ENCODE measurements around the gene PI4KA. TPM values are rescaled to one million over a fixed set of nuclear protein-coding genes. Genes with fewer than 3 reads are reported as not detected.

The PI4KA gene
- total RNA-seq, 2 experiments from 2014 or later, result 46.9 to 95.7 TPM

DNA sequence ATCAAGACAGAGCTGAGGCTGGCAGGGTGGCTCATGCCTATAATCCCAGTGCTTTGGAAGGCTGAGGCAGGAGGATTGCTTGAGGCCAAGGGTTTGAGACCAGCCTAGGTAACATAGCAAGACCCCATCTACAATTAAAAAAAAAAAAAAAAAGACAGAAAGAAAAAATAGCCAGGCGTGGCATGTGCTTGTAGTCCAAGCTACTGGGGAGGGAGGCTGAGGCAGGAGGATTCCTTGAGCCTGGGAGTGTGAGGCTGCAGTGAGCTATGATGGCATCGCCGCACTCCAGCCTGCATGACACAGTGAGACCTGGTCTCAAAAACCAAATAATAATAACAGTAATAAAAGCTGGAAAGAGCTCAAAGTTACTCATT lies 75.3 kb downstream of the PI4KA start:
- Histone ChIP-seq H2AFZ (ENCODE audit: low read length) (no peak overlapping the region), H3K79me2 (ENCODE audit: insufficient read depth, low read depth, low read length) (no peaks in the 10 kb centered on the region), H3K36me3 (ENCODE audit: insufficient read depth, low read length) (peaks cover 14% of the 10 kb centered on the region; the same call in 1 of the 2 replicates), H3K9me3 (ENCODE audit: low read length) (no peaks in the 10 kb centered on the region), H3K9me2 (ENCODE audit: insufficient read depth, low read length) (no peaks in the 10 kb centered on the region), H3K27ac (ENCODE audit: low read depth, low read length, poor library complexity, severe bottlenecking) (no peak overlapping the region), H3K4me3 (ENCODE audit: low read depth, low read length, poor library complexity, severe bottlenecking) (no peak overlapping the region), H3K4me2 (ENCODE audit: low read length) (no peak overlapping the region), H4K20me1 (ENCODE audit: insufficient read depth, low read length) (0 out of 2 replicates have a peak, but pooled peaks cover 3% of the 10 kb centered on the region), H3K4me1 (ENCODE audit: insufficient read depth, low read length, poor library complexity, severe bottlenecking) (peaks cover 7% of the 10 kb centered on the region)
- ChIA-PET POLR2A (interaction anchor here (0.7 kb wide), 1 partner anchor 18 kb away, joined by 3 read pairs; no protein-coding TSS in a partner anchor), CTCF (ENCODE audit: unreplicated experiment) (no interaction called here)
- BruUV-seq (replicated peaks), result no TSS peak
- TF ChIP-seq, protein P1, sequence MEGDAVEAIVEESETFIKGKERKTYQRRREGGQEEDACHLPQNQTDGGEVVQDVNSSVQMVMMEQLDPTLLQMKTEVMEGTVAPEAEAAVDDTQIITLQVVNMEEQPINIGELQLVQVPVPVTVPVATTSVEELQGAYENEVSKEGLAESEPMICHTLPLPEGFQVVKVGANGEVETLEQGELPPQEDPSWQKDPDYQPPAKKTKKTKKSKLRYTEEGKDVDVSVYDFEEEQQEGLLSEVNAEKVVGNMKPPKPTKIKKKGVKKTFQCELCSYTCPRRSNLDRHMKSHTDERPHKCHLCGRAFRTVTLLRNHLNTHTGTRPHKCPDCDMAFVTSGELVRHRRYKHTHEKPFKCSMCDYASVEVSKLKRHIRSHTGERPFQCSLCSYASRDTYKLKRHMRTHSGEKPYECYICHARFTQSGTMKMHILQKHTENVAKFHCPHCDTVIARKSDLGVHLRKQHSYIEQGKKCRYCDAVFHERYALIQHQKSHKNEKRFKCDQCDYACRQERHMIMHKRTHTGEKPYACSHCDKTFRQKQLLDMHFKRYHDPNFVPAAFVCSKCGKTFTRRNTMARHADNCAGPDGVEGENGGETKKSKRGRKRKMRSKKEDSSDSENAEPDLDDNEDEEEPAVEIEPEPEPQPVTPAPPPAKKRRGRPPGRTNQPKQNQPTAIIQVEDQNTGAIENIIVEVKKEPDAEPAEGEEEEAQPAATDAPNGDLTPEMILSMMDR (conservative IDR thresholded peaks at IDR 0.05; ENCODE audit: low read length), result no peak
- no peak for TF ChIP-seq EZH2phosphoT487 (IDR thresholded peaks at IDR 0.05; ENCODE audit: borderline replicate concordance, low read depth, low read length)
- DNase-seq (ENCODE audit: low spot score), result no peak
- intact Hi-C loops (cut with micrococcal nuclease; ENCODE audit: unreplicated experiment), result loop anchor here (10.0 kb wide), 1 partner anchor 168 kb away; no protein-coding TSS in a partner anchor

DNA sequence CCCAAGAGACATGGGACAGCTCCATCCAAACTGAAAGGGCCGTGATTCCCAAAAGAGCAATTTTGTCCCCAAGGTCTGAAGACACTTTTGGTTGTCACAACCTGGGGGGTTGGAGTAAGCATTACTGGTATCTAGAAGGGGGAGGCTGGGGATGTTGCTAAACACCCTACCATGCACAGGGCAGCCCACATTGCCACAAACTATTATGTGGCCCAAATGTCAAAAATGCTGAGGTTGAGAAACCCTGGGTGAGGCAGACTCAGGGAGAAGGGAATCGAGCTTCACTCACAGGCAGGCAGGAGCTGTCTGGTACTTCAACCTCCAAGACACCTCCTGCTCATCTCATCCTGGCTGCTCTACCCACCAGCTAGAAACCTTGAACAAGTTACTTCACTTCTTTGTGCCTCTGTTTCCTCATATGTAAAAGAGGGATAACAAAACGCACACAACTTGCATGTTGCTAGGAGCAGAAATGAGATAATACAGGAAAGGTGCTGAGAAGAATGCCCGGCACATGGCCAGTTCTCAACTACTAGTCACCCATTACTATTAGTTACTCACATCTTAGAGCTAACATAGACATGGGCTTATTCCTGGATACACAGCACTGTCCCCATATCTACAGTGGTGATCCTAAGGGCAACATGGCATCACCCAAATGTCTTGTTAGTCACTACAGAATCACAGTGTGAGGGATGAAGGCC lies 75.9 kb downstream of the PI4KA start:
- no TSS peak for BruUV-seq (replicated peaks)
- ChIA-PET CTCF (ENCODE audit: unreplicated experiment) (no interaction called here), POLR2A (no interaction called here)

More for the DNA sequence above, 75.9 kb downstream of the PI4KA start:
- no peak for DNase-seq (ENCODE audit: low spot score)
- no peak overlapping the region for H3K4me2 ChIP-seq (ENCODE audit: low read length)
- H3K4me1 ChIP-seq (ENCODE audit: insufficient read depth, low read length, poor library complexity, severe bottlenecking), result peaks cover 7% of the 10 kb centered on the region
- no peaks in the 10 kb centered on the region for H3K9me3 ChIP-seq (ENCODE audit: low read length)
- H4K20me1 ChIP-seq (ENCODE audit: insufficient read depth, low read length), result 0 out of 2 replicates have a peak, but pooled peaks cover 3% of the 10 kb centered on the region
- intact Hi-C loops (cut with micrococcal nuclease; ENCODE audit: unreplicated experiment), result loop anchor here (10.0 kb wide), 1 partner anchor 168 kb away; no protein-coding TSS in a partner anchor
- H3K4me3 ChIP-seq (ENCODE audit: low read depth, low read length, poor library complexity, severe bottlenecking), result no peak overlapping the region
- no peak overlapping the region for H3K27ac ChIP-seq (ENCODE audit: low read depth, low read length, poor library complexity, severe bottlenecking)
- H3K79me2 ChIP-seq (ENCODE audit: insufficient read depth, low read depth, low read length), result no peaks in the 10 kb centered on the region
- no peak for TF ChIP-seq EZH2phosphoT487 (IDR thresholded peaks at IDR 0.05; ENCODE audit: borderline replicate concordance, low read depth, low read length)
- TF ChIP-seq, protein P1 (conservative IDR thresholded peaks at IDR 0.05; ENCODE audit: low read length), result no peak
- no peak overlapping the region for H2AFZ ChIP-seq (ENCODE audit: low read length)
- H3K9me2 ChIP-seq (ENCODE audit: insufficient read depth, low read length), result no peaks in the 10 kb centered on the region
- peaks cover 9% of the 10 kb centered on the region; the same call in 1 of the 2 replicates for H3K36me3 ChIP-seq (ENCODE audit: insufficient read depth, low read length)

All from OCI-LY7 (cell line).